ENCODE measurements around the gene EGFR.

DNA sequence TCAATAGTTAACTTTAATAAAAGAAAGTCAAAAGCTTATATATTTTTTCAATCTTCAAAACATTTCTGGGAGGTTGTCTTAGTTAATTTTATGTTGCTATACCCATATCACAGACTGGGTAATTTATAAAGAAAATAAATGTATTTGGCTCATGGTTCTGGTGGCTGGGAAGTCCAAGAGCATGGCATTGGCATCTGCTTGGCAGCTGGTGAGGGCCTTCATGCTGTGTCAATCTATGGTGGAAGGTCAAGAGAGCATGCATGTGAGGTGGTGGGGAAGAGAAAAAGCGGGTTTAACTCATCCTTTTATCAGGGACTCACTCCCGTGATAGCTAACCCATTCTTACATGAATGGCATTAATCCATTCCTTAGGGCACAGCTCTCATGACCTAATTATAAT lies 119.8 kb downstream of the EGFR start:
- TF ChIP-seq EZH2 (IDR thresholded peaks at IDR 0.05; ENCODE audit: borderline replicate concordance, low read length): no peak
- TF ChIP-seq, protein P1, sequence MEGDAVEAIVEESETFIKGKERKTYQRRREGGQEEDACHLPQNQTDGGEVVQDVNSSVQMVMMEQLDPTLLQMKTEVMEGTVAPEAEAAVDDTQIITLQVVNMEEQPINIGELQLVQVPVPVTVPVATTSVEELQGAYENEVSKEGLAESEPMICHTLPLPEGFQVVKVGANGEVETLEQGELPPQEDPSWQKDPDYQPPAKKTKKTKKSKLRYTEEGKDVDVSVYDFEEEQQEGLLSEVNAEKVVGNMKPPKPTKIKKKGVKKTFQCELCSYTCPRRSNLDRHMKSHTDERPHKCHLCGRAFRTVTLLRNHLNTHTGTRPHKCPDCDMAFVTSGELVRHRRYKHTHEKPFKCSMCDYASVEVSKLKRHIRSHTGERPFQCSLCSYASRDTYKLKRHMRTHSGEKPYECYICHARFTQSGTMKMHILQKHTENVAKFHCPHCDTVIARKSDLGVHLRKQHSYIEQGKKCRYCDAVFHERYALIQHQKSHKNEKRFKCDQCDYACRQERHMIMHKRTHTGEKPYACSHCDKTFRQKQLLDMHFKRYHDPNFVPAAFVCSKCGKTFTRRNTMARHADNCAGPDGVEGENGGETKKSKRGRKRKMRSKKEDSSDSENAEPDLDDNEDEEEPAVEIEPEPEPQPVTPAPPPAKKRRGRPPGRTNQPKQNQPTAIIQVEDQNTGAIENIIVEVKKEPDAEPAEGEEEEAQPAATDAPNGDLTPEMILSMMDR (conservative IDR thresholded peaks at IDR 0.05 in 1 of 2, IDR thresholded peaks at IDR 0.05 in 1 of 2; ENCODE audit: extremely low read depth in 1 of 2, insufficient read depth in 1 of 2, low read depth in 1 of 2, low read length in 2 of 2): no peak

All from mammary epithelial cell (primary cell).